ENCODE data around the gene COP1. TPM values are rescaled to one million over a fixed set of nuclear protein-coding genes. Genes with fewer than 3 reads are reported as not detected.
"Not testable (repeated sequence)": the region's sequence is repeated elsewhere in the genome, so short reads cannot be mapped to it uniquely, and the experiment has no call there.

COP1 gene
- total RNA-seq, 1 donor from 2014 or later, result 38.7 TPM

GRCh38 chr1:176205332-176205914, 1.7 kb downstream of the COP1 start:
- intact Hi-C loops (cut with DNase I), result no loop called here
- peak overlapping the region; percentile 95 for H3K4me3 ChIP-seq
- H3K36me3 ChIP-seq, result no peaks in the 10 kb centered on the region
- no peaks in the 10 kb centered on the region for H3K9me3 ChIP-seq
- no peak for TF ChIP-seq CTCF (IDR thresholded peaks at IDR 0.05)
- no peak for DNase-seq
- H3K27ac ChIP-seq, result peak overlapping the region; percentile 98
- no peaks in the 10 kb centered on the region for H3K27me3 ChIP-seq
- H3K4me1 ChIP-seq, result peaks cover 30% of the 10 kb centered on the region
- no peak for ATAC-seq

- peak overlapping the region; percentile 98 for H3K27ac ChIP-seq
- intact Hi-C loops (cut with DNase I), result not testable (repeated sequence)
These were observed 2.4 kb downstream of the COP1 start for GRCh38 chr1:176204655-176205054.

GRCh38 chr1:176203735-176204134, 3.4 kb downstream of the COP1 start:
- no peak overlapping the region for H3K4me3 ChIP-seq
- no peaks in the 10 kb centered on the region for H3K9me3 ChIP-seq
- H3K4me1 ChIP-seq, result peaks cover 36% of the 10 kb centered on the region
- H3K27ac ChIP-seq, result no peak overlapping the region
- H3K27me3 ChIP-seq, result no peaks in the 10 kb centered on the region
- no peak for TF ChIP-seq CTCF (IDR thresholded peaks at IDR 0.05)
- no peaks in the 10 kb centered on the region for H3K36me3 ChIP-seq
- ATAC-seq, result no peak
- DNase-seq, result no peak
- intact Hi-C loops (cut with DNase I), result no loop called here

More at GRCh38 chr1:176204655-176205054, 2.4 kb downstream of the COP1 start:
- H3K36me3 ChIP-seq, H3K9me3 ChIP-seq, H3K27me3 ChIP-seq, ATAC-seq, DNase-seq: not testable (repeated sequence)
- Histone ChIP-seq H3K4me3 (peak overlapping the region; percentile 95), H3K4me1 (peaks cover 36% of the 10 kb centered on the region)

- Histone ChIP-seq H3K27ac (no peak overlapping the region), H3K36me3 (no peaks in the 10 kb centered on the region), H3K9me3 (no peaks in the 10 kb centered on the region), H3K27me3 (no peaks in the 10 kb centered on the region), H3K4me1 (peaks cover 31% of the 10 kb centered on the region), H3K4me3 (no peak overlapping the region)
- ATAC-seq, result no peak
- intact Hi-C loops (cut with DNase I), result no loop called here
- TF ChIP-seq CTCF (IDR thresholded peaks at IDR 0.05), result no peak
- no peak for DNase-seq
These were observed 5.5 kb downstream of the COP1 start for GRCh38 chr1:176201568-176201967.

GRCh38 chr1:176199707-176200106, 7.4 kb downstream of the COP1 start:
- Histone ChIP-seq H3K9me3 (no peaks in the 10 kb centered on the region), H3K4me1 (peaks cover 20% of the 10 kb centered on the region), H3K4me3 (no peak overlapping the region), H3K36me3 (no peaks in the 10 kb centered on the region), H3K27ac (no peak overlapping the region), H3K27me3 (no peaks in the 10 kb centered on the region)
- DNase-seq, result no peak
- no peak for ATAC-seq
- intact Hi-C loops (cut with DNase I), result no loop called here
- TF ChIP-seq CTCF (IDR thresholded peaks at IDR 0.05), result no peak

GRCh38 chr1:176198413-176198812, 8.7 kb downstream of the COP1 start:
- Histone ChIP-seq H3K36me3 (no peaks in the 10 kb centered on the region), H3K27me3 (no peaks in the 10 kb centered on the region), H3K4me3 (no peak overlapping the region), H3K27ac (no peak overlapping the region), H3K4me1 (peaks cover 19% of the 10 kb centered on the region), H3K9me3 (no peaks in the 10 kb centered on the region)
- intact Hi-C loops (cut with DNase I), result no loop called here
- no peak for TF ChIP-seq CTCF (IDR thresholded peaks at IDR 0.05)
- DNase-seq (no peak), ATAC-seq (no peak)

Measured in upper lobe of right lung (tissue), 1 donor.